B cell (primary cell): ENCODE results near the gene FIBIN. TPM values are rescaled to one million over a fixed set of nuclear protein-coding genes. Genes with fewer than 3 reads are reported as not detected.

Experiments
- ATAC-seq: fragments of 200-7000 bp; cut with Tn5 transposase; one replicate; pipeline ENCODE4 v1.10.0; 2021; ENCODE audit warnings: low read depth, mild to moderate bottlenecking, moderate number of reproducible peaks, moderate library complexity
- CTCF ChIA-PET: fragments of 350-600 bp; sonication (Branson Sonifier 250); formaldehyde crosslinking; loops from one replicate; lab custom pipeline; 2021; ENCODE audit warnings: antibody characterized with exemption, inconsistent platforms; lab: Charles Lee
- POLR2A ChIA-PET: fragments of 350-600 bp; sonication (Branson Sonifier 250); formaldehyde crosslinking; loops from one replicate; lab custom pipeline; 2021; ENCODE audit warnings: antibody characterized with exemption; lab: Charles Lee
- DNase-seq: peaks from one replicate; pipeline ENCODE4 v3.0.0; 2013
- H2AFZ ChIP-seq: 2 replicates; pipeline ENCODE4 v1.6.1; 2012; ENCODE audit warnings: mild to moderate bottlenecking, low read depth, low read length; ENCODE audit not compliant: insufficient read depth, poor library complexity, severe bottlenecking
- H3K27ac ChIP-seq, 2 donors: 1 replicate in 1 of 2; 2 replicates in 1 of 2; pipeline ENCODE4 v1.5.1; 2012 to 2013; ENCODE audit warnings: low read length in 2 of 2, mild to moderate bottlenecking in 2 of 2, moderate library complexity in 1 of 2
- H3K27me3 ChIP-seq, 4 experiments: fragments of 200-600 bp in 1 of 4; sonication (generic) in 1 of 4; replicated peaks in 1 of 4; 1 replicate in 2 of 4; 2 replicates in 2 of 4; pipeline versions ENCODE4 v1.6.1 to v1.7.0; 2013 to 2016; ENCODE audit warnings: low read length in 3 of 4, mild to moderate bottlenecking in 2 of 4, mixed read lengths in 1 of 4, moderate library complexity in 1 of 4; ENCODE audit not compliant: insufficient read depth in 4 of 4, control insufficient read depth in 3 of 4; ENCODE audit errors: control extremely low read depth in 1 of 4
- H3K36me3 ChIP-seq, 2 experiments: replicated peaks in 1 of 2; 1 replicate in 1 of 2; 2 replicates in 1 of 2; pipeline versions ENCODE4 v1.6.1 to v1.7.1; 2013; ENCODE audit warnings: low read length in 1 of 2; ENCODE audit not compliant: insufficient read depth in 2 of 2, control insufficient read depth in 1 of 2; ENCODE audit errors: control extremely low read depth in 1 of 2, extremely low read depth in 1 of 2
- H3K4me1 ChIP-seq, 2 donors: fragments of 200-600 bp in 1 of 2; sonication (generic) in 1 of 2; 1 replicate in 1 of 2; 2 replicates in 1 of 2; pipeline versions ENCODE4 v1.5.1 to v1.6.1; 2013 to 2017; ENCODE audit warnings: low read length in 2 of 2; ENCODE audit not compliant: control insufficient read depth in 2 of 2, insufficient read depth in 2 of 2
- H3K4me2 ChIP-seq: replicated peaks from 2 replicates; pipeline ENCODE3; 2012; ENCODE audit warnings: mild to moderate bottlenecking, low read depth, low read length; ENCODE audit not compliant: poor library complexity, severe bottlenecking
- H3K4me3 ChIP-seq, 5 experiments: fragments of 200-600 bp in 1 of 5; sonication (generic) in 1 of 5; 1 replicate in 3 of 5; 2 replicates in 2 of 5; pipeline versions ENCODE4 v1.5.1 to v1.7.0; 2011 to 2016; ENCODE audit warnings: low read length in 4 of 5, mild to moderate bottlenecking in 4 of 5, low read depth in 2 of 5, control low read depth in 1 of 5, moderate library complexity in 1 of 5; ENCODE audit not compliant: insufficient read depth in 1 of 5; ENCODE audit errors: control extremely low read depth in 1 of 5, extremely low read depth in 1 of 5
- H3K79me2 ChIP-seq: fragments of 200-600 bp; sonication (generic); one replicate; pipeline ENCODE4 v1.6.0; 2016; ENCODE audit warnings: low read length; ENCODE audit not compliant: control insufficient read depth, insufficient read depth
- H3K9ac ChIP-seq: fragments of 200-600 bp; sonication (generic); 2 replicates; pipeline ENCODE4 v1.6.1; 2017; ENCODE audit warnings: mild to moderate bottlenecking, low read length, moderate library complexity
- H3K9me3 ChIP-seq, 3 donors: one replicate each; pipeline versions ENCODE4 v1.6.1 to v1.7.1; 2013; ENCODE audit warnings: low read length in 2 of 3; ENCODE audit not compliant: control insufficient read depth in 2 of 3, insufficient read depth in 1 of 3; ENCODE audit errors: control extremely low read depth in 1 of 3
- H4K20me1 ChIP-seq: 2 replicates; pipeline ENCODE4 v1.6.0; 2012; ENCODE audit warnings: mild to moderate bottlenecking, low read length; ENCODE audit not compliant: insufficient read depth, control insufficient read depth, poor library complexity, severe bottlenecking
- H3K27ac Mint-ChIP-seq: one replicate; pipeline ENCODE4 v1.8.0; 2021; ENCODE audit warnings: mixed read lengths
- H3K27me3 Mint-ChIP-seq: one replicate; pipeline ENCODE4 v1.8.0; 2021; ENCODE audit warnings: mixed read lengths
- H3K4me1 Mint-ChIP-seq: one replicate; pipeline ENCODE4 v1.8.0; 2021; ENCODE audit warnings: mixed read lengths
- H3K4me3 Mint-ChIP-seq: one replicate; pipeline ENCODE4 v1.8.0; 2021; ENCODE audit warnings: mixed read lengths
- H3K9me3 Mint-ChIP-seq: one replicate; pipeline ENCODE4 v1.8.0; 2022; ENCODE audit warnings: mixed read lengths; ENCODE audit not compliant: insufficient read depth
- EZH2 ChIP-seq: IDR thresholded peaks from 2 replicates; pipeline ENCODE4 v1.6.1; 2012; ENCODE audit warnings: borderline replicate concordance, low read depth, mild to moderate bottlenecking, moderate library complexity, low read length; ENCODE audit not compliant: insufficient read depth, poor library complexity, severe bottlenecking
- WGBS: methylation state at CpG from one replicate; pipeline ENCODE4 v1.1.5; 2013; ENCODE audit warnings: missing lambda C conversion rate; ENCODE audit not compliant: insufficient coverage; 5-methylcytosine and 5-hydroxymethylcytosine counted together
- intact Hi-C: fragments of 100-400 bp; cut with micrococcal nuclease; formaldehyde crosslinking; loops from one replicate; pipeline ENCODE4 v1.10.0; 2022
- polyA plus RNA-seq: library from polyadenylated mRNA; depleted of rRNA; stranded (reverse); fragments of >200 nt; gene quantifications from 2 replicates; pipeline ENCODE4 v1.2.3, GENCODE V29; 2012
- total RNA-seq, 2 donors: library from RNA; stranded (reverse); fragments of 120-200 nt in 1 of 2; gene quantifications; 1 replicate in 1 of 2; 2 replicates in 1 of 2; pipeline versions ENCODE4 v1.2.3 to v1.2.4, GENCODE V29; 2013 to 2022

Gene FIBIN
- total and polyA plus RNA-seq, 2 donors (not counting 1 experiment from before 2014, with no cell fraction given): not detected

- Mint-ChIP-seq H3K4me3 (no peak overlapping the region), H3K9me3 (no peaks in the 10 kb centered on the region), H3K27ac (no peak overlapping the region), H3K4me1 (no peaks in the 10 kb centered on the region), H3K27me3 (no peaks in the 10 kb centered on the region)
- H3K4me1 ChIP-seq: no peaks in the 10 kb centered on the region
- H3K36me3 ChIP-seq: no peaks in the 10 kb centered on the region
- TF ChIP-seq EZH2: no peak
- ChIA-PET POLR2A (no interaction called here), CTCF (no interaction called here)
- no peak overlapping the region for H3K4me3 ChIP-seq
- no peak overlapping the region for H3K9ac ChIP-seq
- DNase-seq: no peak
- WGBS: no CpG with 5 or more reads among the region's 2 CpGs
- H3K9me3 ChIP-seq: peaks cover 0 to 4% (median 0%) of the 10 kb centered on the region in 3 donors
- H3K27me3 ChIP-seq: no peaks in the 10 kb centered on the region
- ATAC-seq: no peak
- H3K79me2 ChIP-seq: no peaks in the 10 kb centered on the region
- H3K4me2 ChIP-seq: no peak overlapping the region
- no peak overlapping the region for H2AFZ ChIP-seq
- H4K20me1 ChIP-seq: no peaks in the 10 kb centered on the region
- H3K27ac ChIP-seq: no peak overlapping the region
- intact Hi-C loops: no loop called here
Measured at GRCh38 chr11:26946257-26946716, 47.6 kb upstream of the FIBIN start.

GRCh38 chr11:26947379-26947844 lies 46.5 kb upstream of the FIBIN start:
- H3K9ac ChIP-seq: no peak overlapping the region
- H3K4me2 ChIP-seq: no peak overlapping the region
- H3K36me3 ChIP-seq: no peaks in the 10 kb centered on the region
- H3K4me3 ChIP-seq: no peak overlapping the region
- Mint-ChIP-seq H3K4me1 (no peaks in the 10 kb centered on the region), H3K27me3 (no peaks in the 10 kb centered on the region), H3K4me3 (no peak overlapping the region), H3K27ac (no peak overlapping the region), H3K9me3 (no peaks in the 10 kb centered on the region)
- WGBS: no CpG with 5 or more reads among the region's 2 CpGs
- no peak overlapping the region for H3K27ac ChIP-seq
- H3K27me3 ChIP-seq: no peaks in the 10 kb centered on the region
- H3K4me1 ChIP-seq: no peaks in the 10 kb centered on the region
- H3K79me2 ChIP-seq: no peaks in the 10 kb centered on the region
- H3K9me3 ChIP-seq: peaks cover 0 to 4% (median 0%) of the 10 kb centered on the region in 3 donors
- TF ChIP-seq EZH2: no peak
- CTCF ChIA-PET: interaction anchor here (0.9 kb wide), 1 partner anchor 10 kb away, joined by 3 read pairs; no protein-coding TSS in a partner anchor
- H4K20me1 ChIP-seq: no peaks in the 10 kb centered on the region
- H2AFZ ChIP-seq: no peak overlapping the region
- POLR2A ChIA-PET: no interaction called here
- ATAC-seq (no peak), DNase-seq (no peak)
- intact Hi-C loops: no loop called here
